GM12874 (cell line): ENCODE measurements around the gene PRMT5.

Experiments
- TF ChIP-seq, protein P1 (sequence below): IDR thresholded peaks from 2 replicates; pipeline ENCODE4 v1.5.1; 2011; ENCODE audit warnings: low read depth, mild to moderate bottlenecking, control low read depth, low read length, moderate library complexity; ENCODE audit not compliant: insufficient read depth

PRMT5 gene

DNA sequence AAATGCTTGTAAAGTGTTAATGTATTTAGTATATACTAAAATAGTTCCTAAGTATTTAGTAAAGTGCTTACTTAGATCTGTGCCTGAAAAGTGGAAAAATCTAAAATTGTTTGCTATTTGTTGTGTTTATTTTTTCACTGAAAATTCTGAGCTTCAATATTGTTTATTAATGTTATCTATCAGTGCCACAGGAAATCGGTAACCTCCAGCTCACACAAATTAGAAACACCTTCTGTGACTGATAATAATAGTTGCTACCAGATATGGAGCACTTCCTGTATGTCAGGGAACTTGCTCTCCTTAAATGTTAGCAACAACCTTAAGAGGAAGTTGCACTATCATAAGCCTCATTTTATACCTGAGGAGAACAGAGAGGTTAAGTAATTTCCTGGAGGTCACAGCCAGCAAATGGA lies 58.4 kb downstream of the PRMT5 start:
- TF ChIP-seq, protein P1, sequence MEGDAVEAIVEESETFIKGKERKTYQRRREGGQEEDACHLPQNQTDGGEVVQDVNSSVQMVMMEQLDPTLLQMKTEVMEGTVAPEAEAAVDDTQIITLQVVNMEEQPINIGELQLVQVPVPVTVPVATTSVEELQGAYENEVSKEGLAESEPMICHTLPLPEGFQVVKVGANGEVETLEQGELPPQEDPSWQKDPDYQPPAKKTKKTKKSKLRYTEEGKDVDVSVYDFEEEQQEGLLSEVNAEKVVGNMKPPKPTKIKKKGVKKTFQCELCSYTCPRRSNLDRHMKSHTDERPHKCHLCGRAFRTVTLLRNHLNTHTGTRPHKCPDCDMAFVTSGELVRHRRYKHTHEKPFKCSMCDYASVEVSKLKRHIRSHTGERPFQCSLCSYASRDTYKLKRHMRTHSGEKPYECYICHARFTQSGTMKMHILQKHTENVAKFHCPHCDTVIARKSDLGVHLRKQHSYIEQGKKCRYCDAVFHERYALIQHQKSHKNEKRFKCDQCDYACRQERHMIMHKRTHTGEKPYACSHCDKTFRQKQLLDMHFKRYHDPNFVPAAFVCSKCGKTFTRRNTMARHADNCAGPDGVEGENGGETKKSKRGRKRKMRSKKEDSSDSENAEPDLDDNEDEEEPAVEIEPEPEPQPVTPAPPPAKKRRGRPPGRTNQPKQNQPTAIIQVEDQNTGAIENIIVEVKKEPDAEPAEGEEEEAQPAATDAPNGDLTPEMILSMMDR = no peak
